ENCODE results near the gene IL17RE.
"Not testable (repeated sequence)": the region's sequence is repeated elsewhere in the genome, so short reads cannot be mapped to it uniquely, and the experiment has no call there.

IL17RE gene

DNA sequence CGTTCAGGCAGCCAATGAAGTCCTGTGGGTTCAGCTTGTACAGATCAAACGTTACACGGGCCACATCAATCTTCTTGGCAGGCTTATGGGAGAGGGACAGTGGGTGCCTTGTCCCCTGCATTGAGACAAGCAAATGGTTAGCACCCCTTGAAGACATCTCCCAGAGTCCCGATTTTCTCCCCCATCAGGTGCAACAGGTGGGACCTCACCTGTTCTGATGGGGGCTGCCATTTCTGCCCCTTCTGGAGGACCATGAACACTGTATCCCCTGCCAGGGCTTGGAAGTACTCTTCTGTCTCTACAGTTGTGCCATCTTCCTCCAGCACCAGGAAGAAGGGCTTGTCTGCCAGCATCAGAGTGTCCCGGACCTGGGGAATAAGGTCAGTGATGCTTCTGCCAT lies 32.7 kb upstream of the IL17RE start:
- DNase-seq (ENCODE audit: low spot score), result no peak
- POLR2A ChIA-PET (ENCODE audit: low non-redundant PET), result no interaction called here
- CTCF ChIA-PET, result no interaction called here
- TF ChIP-seq, protein P1, sequence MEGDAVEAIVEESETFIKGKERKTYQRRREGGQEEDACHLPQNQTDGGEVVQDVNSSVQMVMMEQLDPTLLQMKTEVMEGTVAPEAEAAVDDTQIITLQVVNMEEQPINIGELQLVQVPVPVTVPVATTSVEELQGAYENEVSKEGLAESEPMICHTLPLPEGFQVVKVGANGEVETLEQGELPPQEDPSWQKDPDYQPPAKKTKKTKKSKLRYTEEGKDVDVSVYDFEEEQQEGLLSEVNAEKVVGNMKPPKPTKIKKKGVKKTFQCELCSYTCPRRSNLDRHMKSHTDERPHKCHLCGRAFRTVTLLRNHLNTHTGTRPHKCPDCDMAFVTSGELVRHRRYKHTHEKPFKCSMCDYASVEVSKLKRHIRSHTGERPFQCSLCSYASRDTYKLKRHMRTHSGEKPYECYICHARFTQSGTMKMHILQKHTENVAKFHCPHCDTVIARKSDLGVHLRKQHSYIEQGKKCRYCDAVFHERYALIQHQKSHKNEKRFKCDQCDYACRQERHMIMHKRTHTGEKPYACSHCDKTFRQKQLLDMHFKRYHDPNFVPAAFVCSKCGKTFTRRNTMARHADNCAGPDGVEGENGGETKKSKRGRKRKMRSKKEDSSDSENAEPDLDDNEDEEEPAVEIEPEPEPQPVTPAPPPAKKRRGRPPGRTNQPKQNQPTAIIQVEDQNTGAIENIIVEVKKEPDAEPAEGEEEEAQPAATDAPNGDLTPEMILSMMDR (conservative IDR thresholded peaks at IDR 0.05; ENCODE audit: low read depth), result no peak
- no peak overlapping the region for H3K27ac ChIP-seq

DNA sequence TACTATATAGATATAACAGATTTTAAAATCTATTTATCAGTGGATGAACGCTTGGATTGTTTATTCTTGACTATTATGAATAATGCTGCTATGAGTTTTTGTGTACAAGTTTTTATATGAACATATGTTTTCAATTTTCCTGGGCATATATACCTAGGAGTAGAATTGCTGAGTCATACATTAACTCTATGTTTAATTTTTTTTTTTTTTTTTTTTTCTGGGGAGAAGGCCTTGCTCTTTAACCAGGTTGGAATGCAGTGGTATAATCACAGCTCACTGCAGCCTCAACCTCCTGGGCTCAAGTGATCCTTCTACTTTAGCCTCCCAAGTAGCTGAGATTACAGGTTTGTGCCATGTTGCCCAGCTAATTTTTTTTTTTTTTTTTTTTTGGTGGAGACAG lies 31.7 kb upstream of the IL17RE start:
- TF ChIP-seq, protein P1 (conservative IDR thresholded peaks at IDR 0.05; ENCODE audit: low read depth), result no peak
- CTCF ChIA-PET, result no interaction called here
- DNase-seq (ENCODE audit: low spot score), result no peak
- POLR2A ChIA-PET (ENCODE audit: low non-redundant PET), result interaction anchor here (0.6 kb wide), 2 partner anchors 36 to 75 kb away, joined by 6 to 9 read pairs; no protein-coding TSS in a partner anchor
- H3K27ac ChIP-seq, result no peak overlapping the region

DNA sequence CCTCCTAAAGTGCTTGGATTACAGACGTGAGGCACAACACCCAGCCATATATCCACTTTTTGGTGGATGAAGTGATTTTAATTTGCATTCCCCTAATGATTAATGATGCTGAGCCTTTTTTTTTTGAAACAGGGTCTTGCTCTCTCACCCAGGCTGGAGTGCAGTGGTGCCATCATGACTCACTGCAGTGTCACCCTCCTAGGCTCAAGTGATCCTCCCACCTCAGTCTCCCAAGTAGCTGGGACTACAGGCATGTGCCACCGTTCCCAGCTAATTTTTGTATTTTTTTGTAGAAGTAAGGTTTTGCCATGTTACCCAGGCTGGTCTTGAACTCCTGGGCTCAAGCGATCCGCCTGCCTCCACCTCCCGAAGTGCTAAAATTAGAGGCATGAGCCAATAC lies 30.6 kb upstream of the IL17RE start:
- POLR2A ChIA-PET (ENCODE audit: low non-redundant PET); DNase-seq (ENCODE audit: low spot score); H3K27ac ChIP-seq: not testable (repeated sequence)
- CTCF ChIA-PET, result interaction anchor here (0.6 kb wide), 1 partner anchor 49 kb away, joined by 4 read pairs; no protein-coding TSS in a partner anchor

DNA sequence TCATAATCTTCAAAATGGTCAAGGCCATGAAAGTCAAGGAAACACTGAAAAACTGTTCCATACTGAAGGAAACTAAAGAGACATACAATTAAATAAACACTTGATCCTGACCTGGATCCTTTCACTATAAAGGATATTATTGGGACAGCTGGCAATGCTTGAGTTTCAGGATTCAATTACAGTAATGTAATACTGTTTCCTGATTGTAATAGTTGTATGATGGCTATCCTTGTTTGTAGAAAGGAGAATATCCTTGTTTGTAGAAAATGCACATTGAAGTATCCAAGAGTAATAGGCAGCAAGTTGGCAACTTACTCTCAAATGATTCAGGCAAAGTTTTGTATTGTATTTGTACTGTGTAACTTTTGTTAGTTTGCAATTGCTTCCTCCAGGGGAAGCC lies 27.2 kb upstream of the IL17RE start:
- H3K27ac ChIP-seq, result no peak overlapping the region
- POLR2A ChIA-PET (ENCODE audit: low non-redundant PET), result no interaction called here
- TF ChIP-seq, protein P1 (conservative IDR thresholded peaks at IDR 0.05; ENCODE audit: low read depth), result no peak
- DNase-seq (ENCODE audit: low spot score), result no peak
- CTCF ChIA-PET, result no interaction called here

DNA sequence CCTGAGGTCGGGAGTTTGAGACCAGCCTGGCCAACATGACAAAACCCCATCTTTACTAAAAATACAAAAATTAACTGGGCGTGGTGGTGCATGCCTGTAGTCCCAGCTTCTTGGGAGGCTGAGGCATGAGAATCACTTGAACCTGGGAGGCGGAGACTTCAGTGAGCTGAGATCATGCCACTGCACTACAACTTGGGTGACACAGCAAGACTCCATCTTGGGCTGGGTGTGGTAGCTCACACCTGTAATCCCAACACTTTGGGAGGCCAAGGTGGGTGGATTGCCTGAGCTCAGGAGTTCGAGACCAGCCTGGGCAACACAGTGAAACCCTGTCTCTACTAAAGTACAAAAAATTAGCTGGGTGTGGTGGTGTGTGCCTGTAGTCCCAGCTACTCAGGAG lies 26.4 kb upstream of the IL17RE start:
- H3K27ac ChIP-seq; POLR2A ChIA-PET (ENCODE audit: low non-redundant PET); DNase-seq (ENCODE audit: low spot score): not testable (repeated sequence)
- CTCF ChIA-PET, result interaction anchor here (0.6 kb wide), 1 partner anchor 372 kb away, joined by 4 read pairs; no protein-coding TSS in a partner anchor

DNA sequence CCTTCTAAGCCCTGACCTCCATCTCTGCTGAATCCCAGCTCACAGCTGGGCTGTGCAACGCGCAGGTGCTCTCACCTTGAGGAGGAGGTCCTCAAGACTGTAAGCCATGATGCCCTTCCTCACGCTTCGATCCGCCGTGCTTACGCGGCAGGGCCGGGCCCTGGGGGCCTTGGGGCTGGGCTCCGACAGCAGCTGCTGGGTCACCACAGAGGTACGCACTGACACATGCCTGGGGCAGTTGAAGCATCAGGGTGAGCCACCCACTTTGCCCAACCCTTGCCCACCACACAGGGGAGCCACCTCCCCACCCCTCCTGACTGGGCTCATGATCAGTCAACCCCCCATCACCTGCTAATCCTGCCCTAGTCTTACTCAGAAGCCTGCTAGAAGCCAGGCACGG lies 25.7 kb upstream of the IL17RE start:
- TF ChIP-seq, protein P1 (conservative IDR thresholded peaks at IDR 0.05; ENCODE audit: low read depth), result no peak
- no peak for DNase-seq (ENCODE audit: low spot score)
- CTCF ChIA-PET, result no interaction called here
- POLR2A ChIA-PET (ENCODE audit: low non-redundant PET), result no interaction called here
- H3K27ac ChIP-seq, result no peak overlapping the region

DNA sequence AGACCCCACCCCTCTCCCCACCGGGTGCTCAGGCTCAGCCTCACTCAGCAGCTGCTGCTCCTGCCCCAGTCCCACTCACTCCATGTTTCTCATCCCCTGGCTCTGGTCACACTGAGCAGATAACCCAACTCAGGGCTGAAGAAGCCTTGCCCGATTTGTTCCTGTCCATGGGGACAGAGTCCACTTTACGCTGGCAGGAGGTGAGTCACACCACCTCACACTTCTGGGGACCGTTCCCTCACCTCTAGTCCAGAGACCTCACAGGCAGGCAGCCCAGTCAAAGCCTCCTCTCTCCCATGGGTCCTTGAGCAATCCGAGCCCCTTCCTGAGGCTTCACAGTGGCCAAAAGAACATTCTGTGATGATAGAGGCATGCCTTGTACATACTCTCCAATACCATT lies 23.9 kb upstream of the IL17RE start:
- CTCF ChIA-PET, result no interaction called here
- POLR2A ChIA-PET (ENCODE audit: low non-redundant PET), result no interaction called here
- H3K27ac ChIP-seq, result no peak overlapping the region
- no peak for DNase-seq (ENCODE audit: low spot score)
- TF ChIP-seq, protein P1 (conservative IDR thresholded peaks at IDR 0.05; ENCODE audit: low read depth), result no peak
